ENCODE data around the gene TECR.

Gene TECR

GRCh38 chr19:14599548-14600147 is 70.3 kb downstream of the TECR start:
- no peak for TF ChIP-seq CTCF (IDR thresholded peaks at IDR 0.05)

DNA sequence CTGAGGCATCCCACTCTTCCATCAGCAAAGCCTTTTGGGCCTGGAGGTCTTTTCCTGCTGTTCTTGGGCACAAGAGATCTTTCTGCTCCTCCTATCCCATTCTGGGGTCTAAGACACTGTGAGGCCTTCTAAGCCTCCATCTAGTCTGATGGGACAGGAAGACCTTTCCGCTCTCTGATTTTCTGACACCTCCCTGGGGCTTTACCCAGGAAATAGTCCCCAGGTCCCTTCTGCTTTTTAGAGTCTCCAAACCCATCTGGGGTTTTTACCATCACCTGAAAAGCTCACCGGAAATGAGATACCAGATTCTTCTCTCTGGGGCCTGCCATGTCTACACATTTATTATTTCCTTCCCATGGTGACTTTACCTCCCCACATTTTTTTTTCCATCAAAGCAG is 74.6 kb downstream of the TECR start:
- TF ChIP-seq CTCF (IDR thresholded peaks at IDR 0.05) = no peak

DNA sequence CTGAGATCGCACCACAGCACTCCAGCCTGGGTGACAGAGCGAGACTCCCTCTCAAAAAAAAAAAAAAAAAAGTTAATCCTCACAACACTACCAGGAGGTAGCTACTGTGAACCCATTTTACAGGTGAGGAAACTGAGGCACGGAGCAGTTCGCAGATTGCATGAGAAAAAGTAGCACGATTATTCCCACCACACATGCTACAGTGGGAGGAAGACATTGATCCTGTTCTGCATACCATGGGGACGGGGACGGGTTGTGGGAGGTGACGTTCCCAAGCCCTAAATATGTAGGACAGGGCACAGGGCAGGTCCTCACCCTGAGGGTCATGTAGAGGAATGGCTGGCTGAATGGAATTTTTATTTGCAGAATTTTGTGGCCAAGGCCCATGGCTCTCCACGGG is 77.2 kb downstream of the TECR start:
- TF ChIP-seq CTCF (IDR thresholded peaks at IDR 0.05) = no peak

DNA sequence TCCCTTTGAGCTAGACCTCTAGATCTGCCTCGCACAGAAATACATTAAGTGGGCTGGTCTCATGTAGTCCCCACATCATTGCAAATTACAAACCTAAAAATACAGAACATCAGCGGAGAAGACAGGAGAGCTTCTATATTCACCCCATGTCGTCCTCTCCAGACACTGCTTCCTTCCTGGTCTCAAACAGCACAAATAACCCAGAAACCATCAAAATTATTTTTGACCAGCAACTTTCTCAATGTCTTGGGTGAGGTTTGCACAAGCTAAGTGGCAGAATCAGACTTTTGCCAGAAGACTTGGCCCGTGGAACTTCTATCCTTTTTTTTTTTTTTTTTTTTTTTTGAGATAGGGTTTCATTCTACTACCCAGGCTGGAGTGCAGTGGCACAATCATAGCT is 81.7 kb downstream of the TECR start:
- TF ChIP-seq CTCF (IDR thresholded peaks at IDR 0.05) = no peak

- TF ChIP-seq CTCF (IDR thresholded peaks at IDR 0.05) = no peak
Measured at GRCh38 chr19:14612657-14613056, 83.3 kb downstream of the TECR start.

DNA sequence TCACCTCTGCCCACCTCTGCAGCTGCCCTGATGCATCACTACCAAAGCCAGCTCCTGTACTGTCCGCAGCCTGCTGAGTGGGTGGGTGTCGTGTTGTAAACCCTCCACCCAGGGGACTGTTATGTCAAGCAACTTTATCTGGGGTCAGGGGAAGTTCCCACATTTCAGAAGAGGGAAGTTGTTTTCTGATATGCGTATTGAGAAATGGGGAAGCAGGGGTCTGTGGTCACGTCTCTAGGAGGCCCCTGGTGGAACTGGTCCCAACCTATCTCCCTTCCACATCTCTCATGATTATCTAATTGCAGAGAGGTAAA is 84.7 kb downstream of the TECR start:
- TF ChIP-seq CTCF (IDR thresholded peaks at IDR 0.05) = no peak
